HG03097 (cell line): ENCODE measurements around the gene GTF2F1.
"Not testable (repeated sequence)": the region's sequence is repeated elsewhere in the genome, so short reads cannot be mapped to it uniquely, and the experiment has no call there.

Experiments used
- ATAC-seq: cut with Tn5 transposase; IDR thresholded peaks from one replicate; pipeline ENCODE4 v1.9.1; 2021; ENCODE audit not compliant: unreplicated experiment, low FRiP score

Gene GTF2F1

GRCh38 chr19:6392221-6393073 is 517 bp downstream of the GTF2F1 start:
- no peak for ATAC-seq

DNA sequence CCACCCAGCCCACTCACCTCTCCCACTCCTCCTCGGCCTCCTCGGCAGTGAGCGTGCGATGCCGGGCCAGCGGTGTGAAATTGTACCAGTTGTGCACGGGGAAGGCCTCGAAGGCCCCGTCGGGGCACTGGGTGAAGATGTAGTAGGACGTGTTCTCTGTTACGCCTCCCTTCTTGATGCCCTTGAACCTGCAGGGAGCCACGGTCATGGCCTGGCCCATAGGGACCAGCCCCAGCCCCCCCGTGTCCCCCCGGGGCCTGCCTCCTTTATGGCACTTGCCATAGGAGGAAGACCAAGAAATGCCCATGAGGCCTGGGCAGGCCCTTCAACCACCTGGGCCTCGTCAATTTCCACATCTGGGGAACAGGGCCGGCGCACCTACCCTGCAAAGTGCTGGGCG is 5.6 kb downstream of the GTF2F1 start:
- no peak for ATAC-seq

GRCh38 chr19:6384381-6384780 is 8.6 kb downstream of the GTF2F1 start:
- ATAC-seq: no peak

DNA sequence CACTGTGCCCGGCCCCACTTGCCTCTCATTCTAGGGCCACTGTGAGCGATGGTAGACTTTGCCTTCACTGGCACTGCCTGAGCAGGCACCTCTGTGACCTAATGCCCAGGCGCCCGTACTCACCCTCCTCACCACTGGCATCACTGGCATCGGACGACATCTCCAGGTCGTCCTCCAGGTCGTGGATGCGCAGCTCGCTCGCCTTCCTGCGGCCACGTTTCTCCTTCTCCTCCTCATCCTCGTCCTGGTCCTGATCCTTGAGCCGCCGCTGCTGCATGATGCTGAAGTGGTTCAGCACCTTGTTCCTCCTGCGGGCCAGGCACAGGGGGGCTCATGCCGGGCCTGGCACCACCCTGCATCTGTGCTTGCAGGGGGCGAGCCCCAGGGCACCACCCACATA is 9.8 kb downstream of the GTF2F1 start:
- ATAC-seq: no peak

DNA sequence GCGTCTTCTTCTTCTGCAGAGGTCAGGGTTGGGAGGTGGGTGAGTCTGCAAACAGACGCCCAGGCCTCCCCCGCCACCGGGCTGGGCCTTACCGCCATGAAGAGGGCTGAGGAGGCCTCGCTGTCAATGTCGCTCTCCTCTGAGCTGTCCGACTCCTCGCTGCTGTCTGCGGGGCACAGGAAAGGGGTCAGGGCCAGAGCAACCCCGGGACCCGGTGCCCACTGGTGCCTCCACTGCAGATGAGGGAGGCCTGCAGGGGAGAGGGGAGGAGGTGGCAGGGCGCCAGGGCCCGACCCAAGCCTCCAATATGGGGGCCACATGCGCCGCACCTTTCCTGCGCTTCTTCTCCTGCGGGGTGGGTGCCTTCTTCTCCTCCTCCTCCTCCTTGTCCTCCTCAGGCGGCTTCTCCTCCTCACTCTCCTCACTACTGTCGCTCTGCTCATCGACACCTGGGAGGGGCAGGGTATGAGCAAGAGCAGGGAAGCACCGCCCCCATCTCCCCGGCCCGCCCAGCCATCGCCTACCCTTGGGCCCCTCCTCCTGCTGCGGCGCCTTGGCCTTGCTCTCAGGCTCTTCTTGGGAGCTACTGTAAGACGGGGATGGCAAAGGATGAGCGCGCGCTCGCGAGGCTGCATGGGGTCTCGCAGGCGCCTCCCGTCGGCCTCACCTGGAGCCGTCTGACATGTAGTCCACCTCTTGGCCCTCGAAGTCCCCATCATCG is 11.8 kb downstream of the GTF2F1 start:
- no peak for ATAC-seq

DNA sequence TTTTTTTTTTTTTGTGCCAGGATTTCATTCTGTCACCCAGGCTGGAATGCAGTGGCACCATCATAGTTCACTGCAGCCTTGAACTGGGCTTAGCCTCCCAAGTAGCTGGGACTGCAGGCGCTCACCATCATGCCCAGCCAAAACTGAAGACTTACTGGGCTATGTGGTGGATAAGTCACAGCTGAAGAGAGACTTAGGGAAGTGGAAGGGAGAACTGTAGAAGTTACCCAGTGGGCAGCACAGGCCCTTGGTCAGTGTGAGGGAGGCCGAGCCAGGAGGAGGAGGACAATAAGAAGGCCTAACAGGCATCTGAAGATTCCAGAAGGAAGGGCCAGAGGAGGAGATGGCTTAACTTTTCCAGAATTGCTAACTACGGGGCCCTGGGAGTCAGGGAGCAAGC is 13.2 kb downstream of the GTF2F1 start:
- ATAC-seq: no peak

GRCh38 chr19:6378486-6378885 is 14.5 kb downstream of the GTF2F1 start:
- ATAC-seq: no peak

DNA sequence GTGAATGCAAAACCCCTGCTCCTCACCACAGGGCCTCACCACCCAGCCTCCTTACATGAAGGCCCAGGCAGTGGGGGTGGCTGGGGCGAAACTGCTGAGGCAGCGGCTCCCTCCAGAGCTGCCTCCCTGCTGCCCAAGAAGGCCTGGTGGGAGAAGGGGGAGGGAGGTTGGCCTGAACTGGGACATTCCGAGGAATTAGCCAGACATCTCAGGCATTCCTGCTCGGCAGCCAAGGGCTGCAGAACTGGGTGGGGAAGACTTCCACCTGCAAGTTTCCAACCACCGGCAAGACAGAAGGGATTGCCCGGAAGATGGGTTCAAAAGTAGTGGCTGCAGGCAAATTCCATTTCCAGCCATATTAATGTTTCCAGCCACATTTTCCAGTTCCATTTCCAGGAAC is 14.9 kb downstream of the GTF2F1 start:
- no peak for ATAC-seq

DNA sequence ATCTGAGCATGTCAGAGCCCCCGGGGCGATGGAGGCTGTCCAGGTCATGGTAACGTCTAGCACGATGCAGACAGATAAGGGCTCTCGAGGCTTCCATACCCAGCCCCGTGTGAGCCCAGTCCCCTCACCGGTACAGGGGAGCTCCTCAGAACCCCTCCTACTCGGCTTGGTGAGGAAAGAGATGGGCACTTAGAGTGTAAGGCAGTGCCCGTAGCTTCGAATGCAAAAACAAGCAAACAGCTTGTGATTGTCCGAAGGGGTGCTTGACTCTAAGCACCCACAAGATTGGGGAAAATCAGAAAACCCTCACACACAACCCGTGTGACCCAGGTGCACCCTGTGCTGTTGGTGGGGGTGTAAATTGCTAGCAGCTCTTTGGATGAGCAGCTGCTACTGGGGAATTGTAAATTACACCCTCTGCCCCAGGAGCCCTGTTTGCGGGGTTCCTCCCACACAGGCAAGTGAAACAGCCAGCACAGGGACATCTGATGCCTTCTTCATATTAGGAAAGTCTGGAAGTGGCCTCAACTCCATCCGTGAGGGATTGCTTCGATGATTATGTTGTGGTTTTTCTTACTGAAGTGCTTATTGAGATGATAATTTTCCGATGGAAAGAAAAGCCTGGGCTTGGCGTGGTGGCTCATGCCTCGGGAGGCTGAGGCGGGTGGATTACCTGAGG is 16.3 kb downstream of the GTF2F1 start:
- ATAC-seq: no peak

DNA sequence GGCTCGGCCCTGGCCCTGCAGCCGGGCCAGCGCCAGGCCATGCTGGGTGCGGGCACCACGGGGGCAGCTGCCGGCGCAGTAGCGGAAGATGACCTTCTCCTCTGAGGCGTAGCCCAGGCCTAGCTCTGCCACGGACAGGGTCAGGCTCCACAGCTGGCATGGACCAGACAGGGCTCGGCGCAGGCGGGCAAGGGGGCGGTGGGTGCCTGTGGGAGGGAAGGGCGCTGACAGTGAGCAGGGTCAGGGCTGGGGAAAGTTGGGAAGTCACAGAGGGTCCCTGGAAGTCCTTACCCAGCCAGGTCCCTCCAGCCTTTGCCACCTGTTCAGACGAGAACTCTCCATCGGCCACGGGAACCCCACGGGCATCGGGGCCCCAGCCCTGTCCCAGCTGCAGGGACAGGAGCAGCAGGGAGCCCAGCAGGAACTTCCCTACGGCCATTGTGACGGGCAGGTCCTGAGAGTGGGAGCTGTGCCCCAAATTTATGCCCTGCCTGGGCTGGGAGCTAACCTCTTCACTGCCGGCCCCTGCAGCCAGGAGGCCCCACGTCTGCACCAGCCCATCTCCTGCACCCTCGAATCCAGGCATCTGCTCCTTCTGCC is 17.5 kb downstream of the GTF2F1 start, which contains the start of gene PSPN:
Gene PSPN (minus strand): TSS at position 523 of the 600 bp plus-strand sequence. CDS start 84 bp downstream, at position 439.
- no peak for ATAC-seq

GRCh38 chr19:6374711-6375410 is 18.1 kb downstream of the GTF2F1 start:
- ATAC-seq: no peak

- no peak for ATAC-seq
Measured at GRCh38 chr19:6374161-6374709, 18.7 kb downstream of the GTF2F1 start.

DNA sequence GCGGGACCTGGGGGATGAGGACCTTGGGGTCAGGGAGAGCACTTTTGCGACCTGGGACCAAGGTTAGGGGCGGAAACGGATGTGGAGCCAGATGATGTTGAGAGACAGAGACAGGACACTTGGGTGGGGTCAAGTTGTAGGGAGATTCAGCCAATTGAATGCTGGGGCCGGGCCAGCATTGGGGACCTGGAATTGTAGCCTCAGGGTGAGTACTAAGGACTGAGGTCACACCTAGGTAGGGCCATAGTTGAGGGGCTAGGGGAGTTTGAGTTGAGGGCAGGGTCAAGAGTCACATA is 19.2 kb downstream of the GTF2F1 start:
- ATAC-seq: no peak

- peak; percentile 43 for ATAC-seq
Measured at GRCh38 chr19:6373096-6373812, 19.7 kb downstream of the GTF2F1 start.

GRCh38 chr19:6372594-6373095 is 20.3 kb downstream of the GTF2F1 start, which contains the start of gene ALKBH7:
Gene ALKBH7 (plus strand): TSS chr19:6372794. CDS start chr19:6372821, 27 bp downstream.
- ATAC-seq: peak; percentile 72

DNA sequence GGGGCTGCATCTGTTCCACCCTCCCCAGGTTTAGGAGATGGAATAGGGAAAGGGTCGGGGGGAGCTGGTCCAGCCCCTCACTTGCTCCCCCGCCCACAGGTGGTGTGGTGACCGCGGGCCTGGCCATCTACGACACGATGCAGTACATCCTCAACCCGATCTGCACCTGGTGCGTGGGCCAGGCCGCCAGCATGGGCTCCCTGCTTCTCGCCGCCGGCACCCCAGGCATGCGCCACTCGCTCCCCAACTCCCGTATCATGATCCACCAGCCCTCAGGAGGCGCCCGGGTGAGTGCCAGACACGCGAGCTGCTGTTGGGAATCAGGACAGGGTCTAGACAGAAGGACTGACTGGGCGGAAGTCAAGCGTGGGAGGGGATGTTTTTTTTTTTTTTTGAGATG is 28.6 kb downstream of the GTF2F1 start:
- ATAC-seq: no peak

DNA sequence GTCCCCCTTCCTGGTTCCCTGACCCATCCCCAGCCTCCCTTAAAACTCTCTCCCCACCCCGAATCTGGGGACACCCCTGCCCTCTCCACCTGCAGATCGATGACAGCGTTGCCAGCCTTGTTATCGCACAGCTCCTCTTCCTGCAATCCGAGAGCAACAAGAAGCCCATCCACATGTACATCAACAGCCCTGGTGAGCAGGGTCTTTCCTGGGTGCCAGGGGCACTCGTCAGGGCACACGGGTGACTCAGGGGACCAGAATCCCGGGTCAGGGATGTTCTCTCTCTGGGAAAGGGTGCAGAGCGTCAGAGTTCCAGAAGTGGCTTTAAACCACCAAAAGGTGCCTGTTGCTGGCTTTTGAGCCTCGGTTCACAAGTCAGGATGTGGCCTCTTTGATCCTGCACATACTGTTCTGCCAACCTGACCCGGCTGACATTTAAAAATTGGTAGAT is 30.6 kb downstream of the GTF2F1 start:
- ATAC-seq: no peak

DNA sequence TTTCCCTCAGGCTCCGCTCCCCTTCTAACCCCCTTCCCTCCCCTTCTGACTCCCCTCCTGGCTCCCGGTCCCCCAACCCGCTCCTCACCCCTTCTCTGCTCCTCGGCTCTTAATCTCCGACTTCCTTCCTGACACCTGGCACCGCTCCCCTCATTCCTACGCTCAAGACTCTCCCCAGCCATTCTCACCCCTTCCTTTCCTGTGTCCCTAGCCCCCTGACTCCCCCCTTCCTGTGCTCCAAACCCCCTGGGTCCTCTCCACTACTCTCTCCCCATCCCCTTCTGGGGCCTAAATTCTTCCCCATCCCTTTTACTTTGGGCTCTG is 31.0 kb downstream of the GTF2F1 start:
- no peak for ATAC-seq

DNA sequence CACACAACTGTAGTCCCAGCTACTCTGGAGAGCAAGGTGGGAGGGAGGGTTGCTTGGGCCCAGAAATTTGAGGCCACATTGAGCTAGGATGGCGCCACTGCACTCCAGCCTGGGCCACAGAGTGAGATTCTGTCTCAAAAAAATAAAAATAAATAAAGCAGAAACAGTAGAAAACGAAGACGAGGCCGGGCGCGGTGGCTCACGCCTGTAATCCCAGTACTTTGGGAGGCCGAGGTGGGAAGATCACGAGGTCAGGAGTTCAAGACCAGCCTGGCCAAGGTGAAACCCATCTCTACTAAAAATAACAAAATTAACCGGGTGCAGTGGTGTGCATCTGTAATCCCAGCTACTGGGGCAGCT is 32.1 kb downstream of the GTF2F1 start:
- ATAC-seq: not testable (repeated sequence)
